CD4-positive, alpha-beta T cell treated with Interleukin-17A for 1 hour (primary cell): ENCODE measurements around the gene PGM5.
"Not testable (repeated sequence)": the region's sequence is repeated elsewhere in the genome, so short reads cannot be mapped to it uniquely, and the experiment has no call there.

ENCODE experiments used
- DNase-seq: peaks from one replicate; pipeline ENCODE4 v3.0.0-alpha.2; 2020

Gene PGM5

GRCh38 chr9:68356380-68357118 lies at the start of gene PGM5:
Gene PGM5, plus strand, starts transcription at chr9:68356611. Its CDS starts 517 bp downstream, at chr9:68357128.
- not testable (repeated sequence) for DNase-seq

- DNase-seq = not testable (repeated sequence)
These were observed 49.3 kb upstream of the PGM5 start for GRCh38 chr9:68307127-68307526.

GRCh38 chr9:68307654-68308053 lies 48.8 kb upstream of the PGM5 start:
- DNase-seq = not testable (repeated sequence)

- not testable (repeated sequence) for DNase-seq
These were observed 45.2 kb upstream of the PGM5 start for GRCh38 chr9:68311208-68311607.

GRCh38 chr9:68318209-68318608 lies 38.2 kb upstream of the PGM5 start:
- DNase-seq = not testable (repeated sequence)

GRCh38 chr9:68323749-68324148 lies 32.7 kb upstream of the PGM5 start:
- not testable (repeated sequence) for DNase-seq

GRCh38 chr9:68324518-68324917 lies 31.9 kb upstream of the PGM5 start:
- not testable (repeated sequence) for DNase-seq

- DNase-seq = not testable (repeated sequence)
These were observed 27.3 kb upstream of the PGM5 start for GRCh38 chr9:68329106-68329505.

GRCh38 chr9:68330531-68331173 lies 25.8 kb upstream of the PGM5 start:
- DNase-seq = not testable (repeated sequence)

- not testable (repeated sequence) for DNase-seq
These were observed 24.3 kb upstream of the PGM5 start for GRCh38 chr9:68332122-68332521.

GRCh38 chr9:68335935-68336334 lies 20.5 kb upstream of the PGM5 start:
- not testable (repeated sequence) for DNase-seq

- DNase-seq = not testable (repeated sequence)
These were observed 19.6 kb upstream of the PGM5 start for GRCh38 chr9:68336639-68337339.

GRCh38 chr9:68338000-68338399 lies 18.4 kb upstream of the PGM5 start:
- not testable (repeated sequence) for DNase-seq

- DNase-seq = not testable (repeated sequence)
These were observed 14.0 kb upstream of the PGM5 start for GRCh38 chr9:68342265-68343025.

GRCh38 chr9:68343242-68343641 lies 13.2 kb upstream of the PGM5 start:
- DNase-seq = not testable (repeated sequence)

- DNase-seq = not testable (repeated sequence)
These were observed 12.4 kb upstream of the PGM5 start for GRCh38 chr9:68343992-68344391.

- DNase-seq = not testable (repeated sequence)
These were observed 4.7 kb upstream of the PGM5 start for GRCh38 chr9:68351689-68352088.

- DNase-seq = not testable (repeated sequence)
These were observed 425 bp upstream of the PGM5 start for GRCh38 chr9:68355993-68356379.

- DNase-seq = not testable (repeated sequence)
These were observed 806 bp downstream of the PGM5 start for GRCh38 chr9:68357119-68357714.

GRCh38 chr9:68366933-68367547 lies 10.6 kb downstream of the PGM5 start:
- DNase-seq = peak; percentile 1

GRCh38 chr9:68375789-68376188 lies 19.4 kb downstream of the PGM5 start:
- DNase-seq = not testable (repeated sequence)

GRCh38 chr9:68377723-68378122 lies 21.3 kb downstream of the PGM5 start:
- not testable (repeated sequence) for DNase-seq
